GM20431 (cell line): ENCODE measurements around the gene KRTAP10-10.
"Not testable (repeated sequence)": the region's sequence is repeated elsewhere in the genome, so short reads cannot be mapped to it uniquely, and the experiment has no call there.

Source experiments
- in situ Hi-C: fragments of 300-500 bp; cut with MseI, MboI; formaldehyde crosslinking; loops from one replicate; pipeline ENCODE4 v1.15.0; 2020; ENCODE audit warnings: low sequenced_read_pairs; ENCODE audit not compliant: unreplicated experiment

The KRTAP10-10 gene

DNA sequence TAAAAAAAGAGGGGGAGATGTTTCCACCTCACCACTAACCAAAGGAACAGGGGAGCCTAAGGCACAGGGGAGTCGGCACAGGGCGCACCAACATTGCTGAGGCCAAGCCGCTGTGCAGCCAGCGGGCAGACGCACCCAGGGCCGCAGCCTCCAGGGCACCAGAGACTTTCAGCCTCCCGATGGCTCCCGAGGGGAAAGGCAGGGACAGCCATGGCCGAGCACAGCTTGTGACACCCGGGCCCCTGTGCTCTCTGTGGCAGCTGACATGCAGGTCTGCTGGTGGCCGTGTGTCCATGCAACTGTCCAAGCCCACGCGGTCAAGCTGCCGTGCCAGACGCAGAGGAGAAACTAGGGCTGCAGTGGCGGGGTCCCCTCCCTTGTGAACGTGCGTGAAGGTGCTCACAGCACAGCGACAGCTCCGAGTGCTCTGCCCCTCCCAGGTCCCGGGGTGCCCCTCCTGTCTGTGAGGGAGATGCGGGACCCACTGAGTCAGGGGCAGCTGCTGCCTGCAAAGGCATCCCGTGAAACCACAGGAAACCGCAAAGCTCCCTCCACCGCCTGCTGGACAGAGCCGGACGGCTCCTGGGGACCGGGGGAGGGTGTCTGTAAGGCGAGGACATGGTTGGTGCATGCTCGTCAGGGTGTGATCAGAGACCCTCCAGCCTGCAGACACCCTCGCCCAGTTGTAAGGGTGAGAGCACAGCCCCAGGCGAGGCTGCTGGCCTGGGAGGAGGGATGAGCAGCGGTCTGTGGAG is 11.6 kb downstream of the KRTAP10-10 start:
- in situ Hi-C loops, result no loop called here

DNA sequence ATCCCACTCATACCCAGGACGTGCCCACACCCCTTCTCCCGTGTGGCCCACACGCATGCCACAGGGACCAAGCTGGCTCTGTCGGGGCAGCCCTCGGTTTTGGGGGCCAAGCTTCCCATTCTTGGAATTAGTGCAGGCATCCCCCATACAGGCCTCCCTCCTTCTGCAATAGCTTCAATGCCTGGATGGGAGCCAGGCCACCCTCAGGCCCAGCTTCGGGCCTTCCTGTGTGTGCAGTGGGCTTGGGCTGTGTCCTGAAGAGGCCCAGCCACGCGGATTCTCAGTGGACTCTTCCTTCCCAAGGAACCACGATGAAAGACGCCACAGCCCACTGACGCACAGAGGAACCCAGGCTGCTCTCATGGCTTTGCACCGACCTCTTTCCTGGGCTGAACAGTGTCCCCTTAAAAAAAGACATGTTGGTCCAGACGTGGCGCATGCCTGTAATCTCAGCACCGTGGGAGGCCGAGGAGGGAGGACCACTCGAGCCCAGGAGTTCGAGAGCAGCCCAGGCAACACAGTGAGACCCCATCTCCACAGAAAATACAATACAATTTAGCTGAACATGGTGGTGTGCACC is 12.5 kb downstream of the KRTAP10-10 start:
- in situ Hi-C loops, result no loop called here

DNA sequence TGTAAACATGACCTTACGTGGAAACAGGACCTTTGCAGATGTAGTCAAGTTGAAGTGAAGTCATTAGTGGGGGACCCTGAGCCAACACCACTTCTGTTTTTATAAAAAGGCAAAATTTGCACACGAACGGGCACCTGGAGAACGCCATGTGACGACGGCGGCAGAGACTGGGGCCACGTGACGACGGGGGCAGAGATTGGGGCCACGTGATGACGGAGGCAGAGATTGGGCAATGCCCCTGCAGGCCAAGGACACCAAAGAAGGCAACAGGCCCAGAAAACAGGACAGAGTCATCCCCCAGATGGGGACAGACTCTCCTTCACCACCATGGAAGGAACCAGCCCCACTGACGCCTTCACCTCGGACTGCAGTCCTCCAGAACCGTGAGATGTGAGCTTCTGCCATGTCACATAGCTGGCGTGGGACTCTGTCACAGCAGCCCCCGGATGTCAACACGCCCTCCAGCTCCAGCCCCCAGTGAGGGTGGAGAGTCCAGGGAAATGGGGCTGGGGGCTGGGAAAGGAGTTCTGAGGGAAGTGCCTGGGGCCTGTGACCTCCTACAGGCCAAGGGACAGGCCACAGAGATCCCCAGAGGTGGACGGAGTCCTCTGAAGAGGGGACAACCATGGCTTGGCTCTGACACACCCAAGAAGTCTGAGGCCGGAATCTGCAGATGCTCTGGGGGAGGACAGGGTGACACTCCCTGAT is 13.3 kb downstream of the KRTAP10-10 start:
- in situ Hi-C loops, result no loop called here

DNA sequence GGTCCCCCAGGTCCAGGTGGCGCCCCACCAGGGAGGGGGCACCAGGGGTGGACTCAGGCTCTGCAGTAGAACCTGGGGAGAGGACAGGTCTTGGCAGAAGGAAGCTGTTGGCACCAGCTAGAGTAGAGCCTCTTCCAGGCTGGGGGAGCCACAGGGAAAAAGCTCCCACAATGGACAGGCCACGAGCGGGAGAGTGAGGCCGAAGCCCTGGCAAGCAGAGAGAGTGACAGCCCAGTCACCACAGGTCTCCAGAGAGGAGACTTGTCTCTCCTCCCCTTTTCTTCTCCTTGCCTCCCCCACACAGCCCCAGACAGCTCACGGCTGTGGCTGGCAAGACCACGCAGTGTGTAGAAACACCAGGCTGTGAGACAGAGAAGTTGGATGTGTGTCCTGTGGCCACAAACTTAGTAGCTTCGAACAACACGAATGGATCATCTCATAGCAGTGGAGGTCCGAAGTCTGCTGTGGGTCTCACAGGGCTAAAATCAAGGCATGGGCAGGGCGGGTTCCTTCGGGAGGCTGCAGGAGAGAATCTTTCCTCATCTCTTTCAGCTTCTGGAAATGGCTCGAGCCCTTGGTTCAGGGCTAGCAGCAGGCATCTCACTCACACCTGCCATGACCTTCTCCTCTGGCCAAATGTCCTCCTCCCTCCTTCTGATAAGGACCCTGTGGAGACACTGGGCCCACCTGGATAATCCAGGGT is 14.0 kb downstream of the KRTAP10-10 start:
- in situ Hi-C loops, result no loop called here

DNA sequence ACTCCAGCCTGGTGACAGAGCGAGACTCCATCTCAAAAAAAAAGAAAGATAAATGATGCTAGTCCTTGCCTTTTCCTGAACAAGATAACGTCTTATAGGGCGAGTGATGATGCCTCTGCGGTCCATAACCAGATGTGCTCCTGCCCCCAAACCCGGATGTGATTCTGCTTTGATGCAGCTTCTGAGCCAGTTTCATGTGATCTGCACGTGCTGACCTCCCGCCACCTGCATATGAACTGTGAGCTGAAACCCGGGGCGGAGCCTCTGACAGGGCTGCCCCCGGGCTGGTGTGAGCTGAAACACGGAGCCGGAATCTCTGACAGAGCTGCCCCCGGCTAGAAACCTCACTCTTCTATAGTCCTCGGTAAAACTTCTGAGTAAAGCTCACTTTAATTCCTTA is 16.0 kb downstream of the KRTAP10-10 start:
- in situ Hi-C loops, result no loop called here

DNA sequence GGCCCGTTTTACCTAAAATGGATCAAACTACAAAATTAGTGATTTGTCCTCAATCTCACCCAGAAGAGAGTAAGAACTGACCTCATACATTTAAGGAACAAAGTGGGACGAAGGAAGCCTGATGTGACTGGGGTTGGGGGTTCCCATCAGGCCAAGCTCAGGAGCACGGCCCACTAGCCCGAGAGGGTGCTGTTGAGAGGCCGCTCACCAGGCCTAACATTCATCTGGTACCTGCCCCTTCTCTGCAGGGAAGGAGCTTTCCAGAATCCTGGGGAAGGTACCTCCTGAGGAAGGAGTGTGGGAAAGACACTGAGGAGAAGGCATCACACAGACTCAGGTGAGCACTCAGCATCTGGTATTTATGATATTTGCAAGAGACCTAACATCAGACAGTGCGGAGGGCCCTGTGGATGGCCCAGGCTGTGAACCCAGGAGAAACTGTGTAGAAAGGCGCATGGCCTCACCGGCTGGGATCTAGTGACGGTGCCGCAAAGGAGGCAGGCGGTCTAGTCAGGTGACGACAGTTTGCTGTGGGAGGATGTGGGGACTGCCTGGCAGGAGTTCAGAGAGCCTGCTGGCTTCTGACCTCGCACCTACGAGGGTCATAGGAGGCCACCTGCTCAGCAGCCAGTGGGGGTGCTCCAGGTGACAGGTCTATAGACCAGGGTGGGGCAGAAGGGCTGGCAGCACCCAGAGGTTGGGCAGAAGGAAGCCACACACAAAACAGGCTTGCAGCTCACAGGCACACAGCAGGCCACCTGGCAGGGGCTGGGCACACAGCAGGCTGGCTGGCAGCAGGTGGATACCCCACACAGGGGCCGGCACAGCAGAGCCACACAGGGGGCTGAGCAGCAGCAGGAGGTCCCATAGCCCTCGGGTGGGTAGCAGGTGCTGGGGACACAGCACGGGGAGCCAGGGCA is 16.8 kb downstream of the KRTAP10-10 start:
- in situ Hi-C loops, result no loop called here

DNA sequence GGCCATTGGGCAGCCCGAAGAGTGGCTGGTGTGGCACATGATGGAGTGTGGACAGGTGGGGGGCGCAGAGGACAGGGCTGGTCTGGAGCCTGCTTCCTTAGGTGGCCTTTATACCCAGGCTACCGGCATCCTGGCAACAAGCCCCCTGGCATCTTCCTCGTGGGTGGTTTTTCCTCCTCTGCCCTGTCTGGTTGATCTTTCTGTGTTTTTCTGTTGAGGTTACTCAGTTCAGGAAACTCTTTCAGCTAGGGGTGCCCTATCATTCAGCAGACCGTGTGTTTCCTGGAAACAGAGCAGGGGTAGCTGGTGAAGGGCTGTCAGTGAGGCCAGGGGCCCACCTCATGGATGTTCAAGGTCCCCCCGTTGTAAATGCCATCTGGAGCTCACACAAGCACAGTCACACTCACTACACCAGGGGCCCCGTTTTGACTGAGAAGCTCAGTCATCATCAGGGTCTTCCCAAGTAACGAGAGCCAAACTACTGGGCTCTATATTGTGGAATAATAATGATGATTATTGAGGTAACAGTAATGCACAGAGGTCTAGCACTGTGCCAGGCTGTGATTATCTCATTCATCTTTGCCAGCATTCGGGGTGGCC is 17.5 kb downstream of the KRTAP10-10 start, which contains the start of gene KRTAP12-4:
Gene KRTAP12-4, minus strand, starts transcription at position 84 of the 600 bp plus-strand sequence. Its CDS starts 45 bp downstream, at position 39.
- in situ Hi-C loops, result no loop called here

DNA sequence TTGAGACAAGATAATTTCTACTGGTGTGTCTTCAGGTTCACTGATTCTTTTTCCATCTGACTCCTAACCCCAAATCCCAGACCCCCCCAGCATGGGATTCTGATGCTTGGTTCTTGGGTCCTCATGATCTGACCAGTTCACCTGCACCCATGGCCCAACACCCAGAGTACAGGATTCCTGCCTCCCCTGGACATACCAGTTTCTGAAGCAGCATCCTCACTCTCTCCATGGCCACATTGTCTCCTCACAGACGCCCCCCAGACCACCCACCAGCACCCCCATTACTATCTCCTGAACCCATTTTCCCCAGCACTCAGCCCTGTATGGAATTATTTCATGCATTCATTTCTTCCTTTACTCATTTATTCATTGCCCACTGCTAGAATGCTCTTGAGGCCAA is 19.7 kb downstream of the KRTAP10-10 start:
- in situ Hi-C loops, result no loop called here

DNA sequence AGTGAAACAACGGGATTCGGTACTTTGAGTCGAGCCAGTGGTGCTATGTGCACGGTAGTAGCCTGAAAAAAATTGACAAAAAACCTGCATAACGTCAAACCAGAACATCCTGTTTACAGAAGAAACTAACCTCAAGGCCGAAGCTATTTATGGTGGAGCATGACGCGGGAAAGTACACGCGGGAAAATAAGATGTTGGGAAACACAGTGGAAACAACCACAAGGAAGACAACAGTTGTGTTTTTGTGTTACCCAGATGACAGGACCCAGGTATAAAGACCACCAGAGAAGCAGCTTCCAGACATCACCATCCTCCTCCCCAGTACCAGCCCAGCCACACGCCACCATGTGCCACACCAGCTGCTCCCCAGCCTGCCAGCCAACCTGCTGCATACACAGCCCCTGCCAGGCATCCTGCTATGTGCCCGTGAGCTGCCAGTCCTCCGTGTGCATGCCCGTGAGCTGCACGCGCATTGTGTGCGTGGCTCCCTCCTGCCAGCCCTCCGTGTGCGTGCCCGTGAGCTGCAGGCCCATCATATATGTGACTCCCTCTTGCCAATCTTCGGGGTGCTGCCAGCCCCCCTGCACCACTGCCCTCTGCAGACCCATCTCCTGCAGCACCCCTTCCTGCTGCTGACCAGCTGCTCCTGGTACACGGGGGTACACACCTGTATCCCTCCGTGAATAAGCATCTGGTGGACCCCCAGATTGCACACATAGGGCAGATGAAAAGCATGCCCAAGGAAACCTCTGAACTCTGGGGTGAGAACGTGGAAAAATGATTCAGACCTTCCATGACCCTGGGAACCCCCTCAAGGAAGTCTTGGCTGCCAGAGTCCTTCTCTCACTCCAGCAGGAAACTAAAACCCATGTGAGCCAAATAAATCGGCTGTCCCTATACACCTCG is 20.7 kb downstream of the KRTAP10-10 start, which contains the start of gene KRTAP12-3:
Gene KRTAP12-3, plus strand, starts transcription at position 298 of the 906 bp plus-strand sequence. Its CDS starts 48 bp downstream, at position 346.
- in situ Hi-C loops, result no loop called here

DNA sequence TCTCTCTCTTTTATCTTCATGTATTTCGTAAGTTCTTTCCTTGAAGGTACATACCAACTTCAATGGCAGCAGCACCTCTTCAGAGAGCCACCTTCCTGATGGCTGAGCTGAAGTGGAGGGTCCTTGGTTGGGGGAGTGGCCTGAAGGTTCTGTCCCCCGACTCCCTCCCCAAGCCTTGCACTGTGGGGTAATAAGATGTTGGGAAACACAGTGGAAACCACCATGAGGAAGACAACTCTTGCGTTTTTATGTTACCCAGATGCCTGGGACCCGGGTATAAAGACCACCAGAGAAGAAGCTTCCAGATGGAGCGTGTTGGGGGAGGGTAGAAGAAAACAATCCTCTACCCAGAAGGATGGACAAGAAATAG is 21.4 kb downstream of the KRTAP10-10 start:
- in situ Hi-C loops, result no loop called here

DNA sequence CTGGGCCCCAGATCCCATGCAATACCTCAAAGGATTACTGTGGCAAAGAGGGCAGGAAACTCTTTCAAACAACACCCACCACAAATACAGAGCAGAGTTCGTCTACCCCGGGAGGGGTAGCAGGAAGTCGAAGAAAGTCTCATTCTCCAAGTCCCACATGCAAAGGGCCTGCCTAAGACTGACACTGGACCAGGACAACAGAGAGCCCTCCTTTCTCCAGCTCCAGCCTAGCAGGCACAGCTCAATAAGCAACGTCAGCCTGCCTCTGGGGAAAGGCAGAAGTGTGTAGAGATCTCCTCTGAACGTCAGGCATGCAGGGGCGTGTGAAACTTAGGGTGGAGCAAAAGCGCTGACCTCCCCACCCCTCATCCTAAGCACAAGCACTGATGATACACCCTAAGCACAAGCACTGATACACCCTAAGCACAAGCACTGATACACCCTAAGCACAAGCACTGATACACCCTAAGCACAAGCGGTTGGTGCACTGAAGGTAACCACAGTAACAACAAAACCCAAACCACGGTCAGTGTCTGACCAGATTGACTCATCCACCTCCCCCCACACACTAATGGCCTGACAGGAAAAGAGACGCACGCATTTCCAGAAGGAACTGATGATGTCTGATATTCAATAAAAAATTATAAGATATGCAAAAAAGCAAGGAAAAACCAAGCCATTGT is 21.9 kb downstream of the KRTAP10-10 start:
- in situ Hi-C loops, result no loop called here

DNA sequence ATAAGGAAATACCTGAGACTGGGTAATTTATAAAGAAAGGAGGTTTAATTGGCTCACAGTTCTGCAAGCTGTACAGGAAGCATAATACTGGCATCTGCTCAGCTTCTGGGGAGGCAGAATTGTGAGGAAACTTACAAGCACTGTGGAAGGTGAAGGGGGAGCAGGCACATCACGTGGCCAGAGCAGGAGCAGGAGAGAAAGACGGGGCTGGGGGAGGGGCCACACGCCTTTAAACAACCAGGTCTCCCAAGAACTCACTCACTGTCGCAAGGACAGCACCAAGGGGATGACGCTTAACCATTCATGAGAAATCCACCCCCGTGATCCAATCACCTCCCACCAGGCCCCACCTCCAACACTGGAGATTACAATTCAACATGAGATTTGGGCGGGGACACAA is 24.4 kb downstream of the KRTAP10-10 start:
- in situ Hi-C loops, result not testable (repeated sequence)

DNA sequence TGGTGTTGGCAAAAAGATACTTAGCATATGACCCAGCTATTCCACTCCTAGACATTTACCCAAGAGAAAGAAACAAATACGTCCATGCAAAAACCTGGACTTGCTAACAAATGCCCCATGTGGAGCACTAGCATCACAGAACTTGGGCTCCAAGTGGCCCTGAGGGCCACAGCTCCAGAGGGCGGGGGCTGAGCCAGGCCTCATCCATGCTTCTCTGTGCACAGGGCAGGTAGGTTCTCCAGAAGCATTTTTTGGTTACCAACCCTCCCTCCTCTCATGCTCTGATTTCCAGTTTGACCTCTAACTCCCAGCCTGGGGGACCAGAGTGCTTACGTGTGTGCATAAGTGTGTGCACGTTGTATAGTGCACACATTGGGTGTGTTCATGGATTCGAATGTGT is 27.5 kb downstream of the KRTAP10-10 start:
- in situ Hi-C loops, result no loop called here

DNA sequence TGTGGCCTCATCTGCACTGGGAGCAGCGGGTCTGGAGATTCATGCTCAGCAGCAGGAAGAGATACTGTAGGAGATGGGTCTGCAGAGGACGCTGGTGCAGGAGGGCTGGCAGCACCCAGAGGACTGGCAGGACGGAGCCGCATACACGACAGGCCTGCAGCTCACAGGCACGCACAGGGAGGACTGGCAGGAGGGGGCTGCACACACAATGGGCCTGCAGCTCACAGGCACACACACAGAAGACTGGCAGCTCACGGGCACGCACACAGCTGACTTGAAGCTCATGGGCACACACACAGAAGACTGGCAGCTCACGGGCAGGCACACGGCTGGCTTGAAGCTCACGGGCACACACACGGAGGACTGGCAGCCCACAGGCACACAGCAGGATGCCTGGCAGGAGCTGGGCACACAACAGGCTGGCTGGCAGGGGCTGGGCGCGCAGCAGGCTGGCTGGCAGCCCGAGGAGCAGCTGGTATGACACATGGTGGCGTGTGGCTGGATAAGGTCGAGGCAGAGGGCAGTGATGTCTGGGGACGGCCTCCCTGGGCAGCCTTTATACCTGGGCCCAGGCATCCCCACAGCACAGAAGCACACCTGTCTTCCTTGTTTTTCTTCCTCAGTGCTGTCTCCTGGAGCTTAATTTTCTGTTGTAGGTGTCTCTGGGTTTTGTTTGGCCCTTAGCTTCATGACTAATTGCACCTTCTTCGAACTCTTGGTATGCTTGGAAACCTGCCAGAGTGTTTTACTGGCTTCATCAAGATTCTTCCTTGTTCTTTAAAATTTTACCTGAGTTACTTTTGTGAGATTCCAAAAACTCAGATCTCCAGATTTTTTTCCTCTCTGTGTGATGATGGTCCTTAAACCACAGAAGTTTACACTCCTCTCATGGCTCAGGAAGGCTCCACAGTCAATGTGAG is 29.5 kb downstream of the KRTAP10-10 start, which contains the start of gene KRTAP12-2:
Gene KRTAP12-2, minus strand, starts transcription at position 527 of the 920 bp plus-strand sequence. Its CDS starts 41 bp downstream, at position 486.
- in situ Hi-C loops, result no loop called here

DNA sequence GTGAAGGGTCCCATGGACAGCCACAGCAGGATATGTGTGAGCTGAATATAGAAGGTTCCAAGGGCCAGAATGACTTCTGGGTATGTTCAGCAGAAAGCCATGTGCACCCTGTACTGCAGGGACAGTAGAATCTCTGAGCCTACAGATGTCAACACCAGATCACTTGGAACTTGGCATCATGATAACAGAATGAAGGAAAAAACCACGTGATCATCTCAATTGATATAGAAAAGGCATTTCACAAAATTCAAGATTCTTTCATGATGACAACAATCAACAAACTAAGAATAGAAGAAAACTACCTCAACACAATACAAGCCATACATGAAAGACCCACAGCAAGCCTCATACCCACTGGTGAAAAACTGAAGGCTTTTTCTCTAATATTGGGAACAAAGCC is 30.5 kb downstream of the KRTAP10-10 start:
- in situ Hi-C loops, result no loop called here

DNA sequence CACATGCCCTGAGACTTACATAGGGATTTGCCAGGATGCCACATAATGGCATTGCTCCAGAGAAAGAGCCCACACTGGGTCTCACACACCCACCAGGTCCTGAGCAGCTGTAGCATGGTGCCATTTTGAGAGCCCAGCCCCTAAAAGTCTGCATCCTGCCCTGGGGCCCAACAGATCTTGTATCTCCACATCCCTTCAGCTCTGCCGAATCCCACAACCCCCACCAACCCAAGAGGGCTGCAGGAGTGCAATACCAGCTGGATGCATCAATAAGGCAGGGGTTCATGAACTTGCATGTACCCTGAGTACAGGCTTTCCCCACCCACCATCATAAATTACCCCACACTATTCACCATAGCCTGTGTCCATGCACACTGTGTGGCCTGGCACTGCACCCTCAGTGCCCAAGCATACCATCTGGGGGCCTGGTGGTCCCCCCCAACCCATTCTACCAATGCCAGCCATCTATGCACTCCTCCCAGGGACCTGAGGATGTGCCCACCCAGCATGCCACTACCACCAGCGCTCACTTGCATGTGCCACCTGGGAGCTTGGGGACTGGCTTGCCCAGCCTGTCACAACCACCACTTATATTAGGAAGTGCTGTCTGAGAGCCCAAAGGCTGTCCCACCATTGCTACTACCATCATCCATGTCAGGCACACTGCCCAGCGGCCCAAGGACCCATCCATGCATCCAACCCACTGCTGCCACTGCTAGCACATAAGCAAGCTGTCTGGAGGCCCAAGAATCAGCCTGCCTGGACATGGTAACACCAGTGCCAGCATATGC is 33.7 kb downstream of the KRTAP10-10 start:
- in situ Hi-C loops, result no loop called here
